Fibroblast of villous mesenchyme (primary cell): ENCODE results near the gene POLD3. TPM values are rescaled to one million over a fixed set of nuclear protein-coding genes. Genes with fewer than 3 reads are reported as not detected.

Experiments used
- DNase-seq: peaks from one replicate; pipeline ENCODE4 v3.0.0-alpha.2; 2010; ENCODE audit warnings: low read depth
- H3K4me3 ChIP-seq: 2 replicates; pipeline ENCODE4 v1.5.1; 2011; ENCODE audit warnings: low read depth, mild to moderate bottlenecking, low read length
- CTCF ChIP-seq: IDR thresholded peaks from 2 replicates; pipeline ENCODE4 v1.5.1; 2012; ENCODE audit warnings: low read depth, mild to moderate bottlenecking, low read length; ENCODE audit not compliant: insufficient read depth
- total RNA-seq: library from RNA; depleted of rRNA; stranded (reverse); fragments of >200 nt; gene quantifications from 2 replicates; pipeline ENCODE4 v1.2.3, GENCODE V29; 2012

Gene POLD3
- total RNA-seq, 1 donor, result 13.8 TPM

- no peak for TF ChIP-seq CTCF
- DNase-seq, result peak; percentile 42
- no peak overlapping the region for H3K4me3 ChIP-seq
These were observed 84.7 kb downstream of the POLD3 start for GRCh38 chr11:74677131-74677530.

- no peak overlapping the region for H3K4me3 ChIP-seq
- DNase-seq, result no peak
- no peak for TF ChIP-seq CTCF
These were observed 85.7 kb downstream of the POLD3 start for GRCh38 chr11:74678041-74678440.

- TF ChIP-seq CTCF, result no peak
- peak; percentile 64 for DNase-seq
These were observed 86.5 kb downstream of the POLD3 start for GRCh38 chr11:74678591-74679512.

GRCh38 chr11:74679513-74679865, 87.1 kb downstream of the POLD3 start:
- H3K4me3 ChIP-seq, result no peak overlapping the region

More at GRCh38 chr11:74678591-74679512, 86.5 kb downstream of the POLD3 start:
- H3K4me3 ChIP-seq, result no peak overlapping the region

GRCh38 chr11:74680035-74680671, 87.8 kb downstream of the POLD3 start:
- H3K4me3 ChIP-seq, result no peak overlapping the region
- no peak for TF ChIP-seq CTCF
- DNase-seq, result no peak

More at GRCh38 chr11:74679513-74679865, 87.1 kb downstream of the POLD3 start:
- no peak for TF ChIP-seq CTCF
- DNase-seq, result no peak

GRCh38 chr11:74680703-74681531, 88.5 kb downstream of the POLD3 start:
- no peak overlapping the region for H3K4me3 ChIP-seq

More at GRCh38 chr11:74680703-74681531, 88.5 kb downstream of the POLD3 start:
- TF ChIP-seq CTCF, result no peak
- DNase-seq, result no peak
